Panc1 (cell line): ENCODE measurements around the gene VPS35L.

ENCODE experiments used
- SIN3A ChIP-seq: IDR thresholded peaks from 2 replicates; pipeline ENCODE4 v1.6.1; 2012; ENCODE audit warnings: low read depth, mild to moderate bottlenecking, low read length, moderate library complexity, borderline replicate concordance; ENCODE audit not compliant: insufficient read depth
- TF ChIP-seq, protein P1 (sequence below): fragments of 450-650 bp; IDR thresholded peaks from 2 replicates; pipeline ENCODE4 v1.5.1; 2017; ENCODE audit warnings: mild to moderate bottlenecking

DNA sequence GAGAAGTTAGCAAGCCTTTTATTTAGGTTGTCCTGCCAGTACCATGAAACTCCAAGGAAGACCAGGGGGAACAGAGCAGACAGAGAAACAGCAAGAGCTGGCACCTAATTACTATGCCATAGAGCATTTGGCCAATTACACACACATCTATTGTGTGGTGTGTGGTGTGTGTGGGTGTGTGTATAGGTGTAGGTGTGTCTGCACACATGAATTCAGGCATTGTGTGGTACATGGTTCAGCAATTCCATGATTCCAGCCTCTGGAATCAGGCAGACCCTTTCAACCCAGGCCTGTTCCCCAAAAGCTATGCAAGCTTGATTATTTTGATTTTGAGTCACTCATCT is 188.3 kb downstream of the VPS35L start:
- TF ChIP-seq SIN3A = no peak
- TF ChIP-seq, protein P1, sequence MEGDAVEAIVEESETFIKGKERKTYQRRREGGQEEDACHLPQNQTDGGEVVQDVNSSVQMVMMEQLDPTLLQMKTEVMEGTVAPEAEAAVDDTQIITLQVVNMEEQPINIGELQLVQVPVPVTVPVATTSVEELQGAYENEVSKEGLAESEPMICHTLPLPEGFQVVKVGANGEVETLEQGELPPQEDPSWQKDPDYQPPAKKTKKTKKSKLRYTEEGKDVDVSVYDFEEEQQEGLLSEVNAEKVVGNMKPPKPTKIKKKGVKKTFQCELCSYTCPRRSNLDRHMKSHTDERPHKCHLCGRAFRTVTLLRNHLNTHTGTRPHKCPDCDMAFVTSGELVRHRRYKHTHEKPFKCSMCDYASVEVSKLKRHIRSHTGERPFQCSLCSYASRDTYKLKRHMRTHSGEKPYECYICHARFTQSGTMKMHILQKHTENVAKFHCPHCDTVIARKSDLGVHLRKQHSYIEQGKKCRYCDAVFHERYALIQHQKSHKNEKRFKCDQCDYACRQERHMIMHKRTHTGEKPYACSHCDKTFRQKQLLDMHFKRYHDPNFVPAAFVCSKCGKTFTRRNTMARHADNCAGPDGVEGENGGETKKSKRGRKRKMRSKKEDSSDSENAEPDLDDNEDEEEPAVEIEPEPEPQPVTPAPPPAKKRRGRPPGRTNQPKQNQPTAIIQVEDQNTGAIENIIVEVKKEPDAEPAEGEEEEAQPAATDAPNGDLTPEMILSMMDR = no peak
